Stomach smooth muscle (tissue), 2 donors: ENCODE measurements around the gene PC.

Source experiments
- H3K27ac ChIP-seq: one replicate; pipeline ENCODE4 v1.7.0; 2013; ENCODE audit warnings: mild to moderate bottlenecking, low read length, inconsistent platforms
- H3K27me3 ChIP-seq, 2 donors: one replicate each; pipeline ENCODE4 v1.7.0; 2013; ENCODE audit warnings: low read length in 2 of 2; ENCODE audit not compliant: insufficient read depth in 2 of 2, control insufficient read depth in 1 of 2
- H3K36me3 ChIP-seq, 2 donors: one replicate each; pipeline ENCODE4 v1.7.0; 2013; ENCODE audit warnings: low read length in 2 of 2; ENCODE audit not compliant: control insufficient read depth in 2 of 2, insufficient read depth in 2 of 2
- H3K4me1 ChIP-seq: one replicate; pipeline ENCODE4 v1.7.0; 2013; ENCODE audit warnings: low read length; ENCODE audit not compliant: control insufficient read depth, insufficient read depth
- H3K4me3 ChIP-seq, 2 donors: one replicate each; pipeline ENCODE4 v1.7.0; 2013; ENCODE audit warnings: low read length in 2 of 2
- H3K9ac ChIP-seq, 2 donors: one replicate each; pipeline ENCODE4 v1.7.0; 2013; ENCODE audit warnings: low read length in 2 of 2, mild to moderate bottlenecking in 1 of 2
- H3K9me3 ChIP-seq, 2 donors: one replicate each; pipeline ENCODE4 v1.7.0; 2013; ENCODE audit warnings: low read length in 2 of 2; ENCODE audit not compliant: control insufficient read depth in 2 of 2
- donor health status: healthy.
- donor health status: Pancreatic carcinoma.

The PC gene

DNA sequence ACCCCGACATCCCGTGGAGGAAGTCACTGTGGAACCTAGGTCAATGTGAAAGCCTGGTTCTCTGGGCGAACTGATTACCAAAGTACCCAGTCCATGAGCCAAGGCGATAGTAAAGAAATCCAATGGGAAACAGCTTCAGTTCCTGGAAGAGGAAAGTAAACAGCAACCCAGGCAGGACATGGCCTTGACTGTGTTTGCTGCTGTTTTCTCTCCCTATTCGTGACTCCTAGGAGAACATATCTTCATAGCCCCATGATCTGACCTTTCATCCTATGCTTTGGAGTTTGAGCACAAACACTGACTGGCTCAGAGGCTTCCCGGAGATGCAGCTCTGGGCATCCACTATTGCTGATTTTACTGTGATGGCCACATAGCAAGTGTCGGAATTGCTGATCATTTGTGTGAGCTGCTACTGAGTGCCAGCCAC, 56.2 kb downstream of the PC start:
- Histone ChIP-seq H3K9me3 (no peaks in the 10 kb centered on the region), H3K4me3 (no peak overlapping the region), H3K36me3 (no peaks in the 10 kb centered on the region), H3K27ac (no peak overlapping the region), H3K27me3 (no peaks in the 10 kb centered on the region), H3K4me1 (no peaks in the 10 kb centered on the region), H3K9ac (no peak overlapping the region)

DNA sequence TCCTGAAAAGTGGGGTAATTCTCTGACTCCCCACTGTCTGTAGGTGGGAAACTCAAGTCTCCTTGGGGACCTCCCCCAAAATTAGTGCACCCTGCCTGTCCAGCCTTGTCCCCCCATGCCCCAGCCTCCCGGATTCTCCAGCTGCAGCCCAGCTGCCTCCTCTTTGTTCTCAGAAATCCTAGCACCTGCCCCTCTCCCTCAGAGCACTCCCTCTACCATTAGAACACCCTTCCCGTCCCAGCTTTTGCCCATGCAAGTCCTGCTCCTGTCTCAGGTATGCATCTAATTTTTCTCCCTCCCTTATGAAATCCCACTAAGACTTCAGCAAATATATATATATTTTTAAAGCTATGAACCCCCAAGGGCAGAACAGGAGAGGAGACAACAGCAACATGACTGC, 64.0 kb downstream of the PC start:
- Histone ChIP-seq H3K9me3 (no peaks in the 10 kb centered on the region), H3K36me3 (no peaks in the 10 kb centered on the region), H3K4me3 (no peak overlapping the region), H3K27me3 (no peaks in the 10 kb centered on the region), H3K27ac (no peak overlapping the region), H3K4me1 (no peaks in the 10 kb centered on the region), H3K9ac (no peak overlapping the region)

DNA sequence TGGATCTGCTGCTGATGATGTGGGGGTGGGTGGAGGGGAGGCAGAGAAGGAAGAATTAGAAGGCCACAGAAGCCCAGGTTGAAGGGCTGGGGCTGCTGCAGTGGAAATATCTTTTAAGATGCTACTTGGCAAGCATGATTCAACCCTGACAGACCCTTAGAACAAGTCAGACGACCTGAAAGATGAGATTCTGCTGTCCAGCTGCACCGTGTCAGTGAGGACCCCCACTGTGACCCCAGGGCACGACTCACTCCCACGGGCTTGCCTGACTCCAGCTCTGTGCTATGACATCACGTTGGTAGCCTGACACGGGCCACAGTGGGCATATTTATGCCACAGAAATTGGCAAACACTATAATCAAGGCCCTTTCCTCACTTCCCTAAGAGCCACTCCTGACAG, 65.3 kb downstream of the PC start:
- no peak overlapping the region for H3K4me3 ChIP-seq

DNA sequence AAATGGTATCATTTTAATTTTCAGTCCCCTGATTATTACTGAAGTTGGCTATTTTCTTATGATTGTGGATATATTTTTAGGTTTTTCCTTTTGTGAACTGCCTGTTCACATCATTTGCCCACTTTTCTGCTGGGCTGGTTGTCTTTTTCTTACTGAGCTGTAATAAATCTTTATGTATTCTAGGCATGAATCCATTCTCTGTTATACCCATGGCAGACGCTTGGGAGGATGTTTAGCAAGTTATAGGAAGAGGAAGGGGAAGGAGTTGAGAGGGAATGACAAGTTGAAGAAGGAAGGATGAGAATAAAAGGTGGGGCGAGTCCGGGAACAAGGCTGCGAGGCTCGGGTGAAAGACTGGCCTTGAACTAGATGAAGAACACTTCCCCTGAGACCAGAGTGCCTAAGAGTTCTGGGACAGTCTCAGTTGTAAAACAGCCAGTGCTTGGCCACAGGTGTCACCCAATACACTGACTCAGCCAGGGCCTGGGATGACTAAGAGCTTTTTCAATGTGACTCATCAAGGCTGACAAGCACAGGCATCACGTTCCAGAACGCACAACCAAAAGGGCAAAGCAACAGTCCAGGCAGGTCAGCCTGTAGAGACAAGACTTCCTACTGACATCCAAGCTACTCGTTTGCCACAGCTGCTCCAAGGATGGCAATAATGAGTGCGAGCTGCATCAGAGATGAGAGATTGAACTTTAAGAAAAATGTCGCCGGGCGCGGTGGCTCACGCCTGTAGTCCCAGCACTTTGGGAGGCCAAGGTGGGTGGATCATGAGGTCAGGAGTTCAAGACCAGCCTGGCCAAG, 66.1 kb downstream of the PC start:
- no peaks in the 10 kb centered on the region for H3K9me3 ChIP-seq
- H3K27me3 ChIP-seq, result no peaks in the 10 kb centered on the region
- H3K4me1 ChIP-seq, result no peaks in the 10 kb centered on the region
- H3K4me3 ChIP-seq, result no peak overlapping the region
- H3K36me3 ChIP-seq, result no peaks in the 10 kb centered on the region
- H3K9ac ChIP-seq, result no peak overlapping the region
- no peak overlapping the region for H3K27ac ChIP-seq

More for the DNA sequence above, 65.3 kb downstream of the PC start:
- Histone ChIP-seq H3K27ac (no peak overlapping the region), H3K36me3 (no peaks in the 10 kb centered on the region), H3K27me3 (no peaks in the 10 kb centered on the region), H3K9me3 (no peaks in the 10 kb centered on the region), H3K9ac (no peak overlapping the region), H3K4me1 (no peaks in the 10 kb centered on the region)

DNA sequence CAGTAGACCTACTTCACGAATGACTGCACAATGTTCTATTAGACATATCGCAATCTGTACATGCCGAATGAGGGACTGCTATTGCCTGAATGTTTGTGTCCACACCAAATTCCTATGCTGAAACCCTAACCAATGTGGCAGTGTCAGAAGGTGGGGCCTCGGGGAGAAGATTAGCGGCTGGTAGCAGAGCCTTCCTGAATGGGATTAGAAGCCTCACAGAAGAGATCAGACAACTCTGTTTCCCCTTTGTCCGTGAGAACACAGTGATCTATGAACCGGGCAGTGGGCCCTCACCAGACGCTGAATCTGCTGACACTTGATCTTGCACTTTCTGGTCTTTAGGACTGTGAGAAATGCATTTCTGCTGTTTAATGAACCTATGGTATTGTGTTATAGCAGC, 68.2 kb downstream of the PC start:
- H3K36me3 ChIP-seq, result no peaks in the 10 kb centered on the region
- H3K4me1 ChIP-seq, result no peaks in the 10 kb centered on the region

GRCh38 chr11:66888282-66888681, 69.9 kb downstream of the PC start:
- Histone ChIP-seq H3K27ac (no peak overlapping the region), H3K27me3 (no peaks in the 10 kb centered on the region), H3K36me3 (no peaks in the 10 kb centered on the region), H3K9me3 (no peaks in the 10 kb centered on the region), H3K4me1 (peaks cover 5% of the 10 kb centered on the region), H3K9ac (no peak overlapping the region), H3K4me3 (no peak overlapping the region)

More for the DNA sequence above, 68.2 kb downstream of the PC start:
- Histone ChIP-seq H3K9me3 (no peaks in the 10 kb centered on the region), H3K27me3 (no peaks in the 10 kb centered on the region), H3K4me3 (no peak overlapping the region), H3K27ac (no peak overlapping the region), H3K9ac (no peak overlapping the region)

- no peaks in the 10 kb centered on the region for H3K9me3 ChIP-seq
- no peaks in the 10 kb centered on the region for H3K36me3 ChIP-seq
- H3K27me3 ChIP-seq, result no peaks in the 10 kb centered on the region
- H3K27ac ChIP-seq, result no peak overlapping the region
- no peak overlapping the region for H3K9ac ChIP-seq
- H3K4me3 ChIP-seq, result no peak overlapping the region
- H3K4me1 ChIP-seq, result peaks cover 11% of the 10 kb centered on the region
Measured at GRCh38 chr11:66887526-66887925, 70.7 kb downstream of the PC start.

GRCh38 chr11:66886671-66887221, 71.4 kb downstream of the PC start:
- no peak overlapping the region for H3K9ac ChIP-seq
- H3K4me3 ChIP-seq, result no peak overlapping the region
- H3K27ac ChIP-seq, result no peak overlapping the region
- H3K4me1 ChIP-seq, result peaks cover 18% of the 10 kb centered on the region
- no peaks in the 10 kb centered on the region for H3K9me3 ChIP-seq
- H3K36me3 ChIP-seq, result no peaks in the 10 kb centered on the region
- H3K27me3 ChIP-seq, result no peaks in the 10 kb centered on the region

GRCh38 chr11:66885950-66886440, 72.2 kb downstream of the PC start:
- Histone ChIP-seq H3K4me3 (no peak overlapping the region), H3K27ac (no peak overlapping the region), H3K4me1 (peaks cover 18% of the 10 kb centered on the region), H3K9ac (no peak overlapping the region), H3K9me3 (no peaks in the 10 kb centered on the region), H3K36me3 (no peaks in the 10 kb centered on the region), H3K27me3 (no peaks in the 10 kb centered on the region)

DNA sequence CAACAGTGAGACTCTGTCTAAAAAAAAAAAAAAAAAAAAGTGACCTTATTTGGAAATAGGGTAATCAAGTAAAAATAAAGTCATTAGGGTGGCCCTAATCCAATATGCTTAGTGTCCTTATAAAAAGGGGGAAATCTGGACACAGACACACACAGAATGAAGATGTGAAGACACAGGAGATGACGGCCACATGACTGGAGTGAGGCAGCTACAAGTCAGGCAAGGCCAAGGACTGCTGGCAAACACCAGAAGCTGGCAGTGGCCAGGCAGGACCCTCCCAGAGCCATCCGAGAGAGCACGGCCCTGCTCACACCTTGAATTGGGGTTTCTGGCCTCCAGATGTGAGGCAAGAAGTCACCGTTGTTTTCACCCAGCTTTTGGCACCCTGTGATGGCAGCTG, 72.7 kb downstream of the PC start:
- no peak overlapping the region for H3K27ac ChIP-seq
- H3K9ac ChIP-seq, result no peak overlapping the region
- no peaks in the 10 kb centered on the region for H3K9me3 ChIP-seq
- H3K4me1 ChIP-seq, result peaks cover 18% of the 10 kb centered on the region
- no peak overlapping the region for H3K4me3 ChIP-seq
- H3K27me3 ChIP-seq, result no peaks in the 10 kb centered on the region
- no peaks in the 10 kb centered on the region for H3K36me3 ChIP-seq

- no peak overlapping the region for H3K27ac ChIP-seq
- no peaks in the 10 kb centered on the region for H3K36me3 ChIP-seq
- no peak overlapping the region for H3K9ac ChIP-seq
- no peaks in the 10 kb centered on the region for H3K9me3 ChIP-seq
- no peaks in the 10 kb centered on the region for H3K27me3 ChIP-seq
- H3K4me1 ChIP-seq, result peaks cover 18% of the 10 kb centered on the region
- H3K4me3 ChIP-seq, result no peak overlapping the region
Measured at GRCh38 chr11:66884443-66884842, 73.7 kb downstream of the PC start.
